Breast epithelium (tissue), 4 donors: Measurements from ENCODE around the gene TYK2. TPM values are rescaled to one million over a fixed set of nuclear protein-coding genes. Genes with fewer than 3 reads are reported as not detected.

Experiments used
- DNase-seq, 2 donors: peaks; one replicate each; pipeline ENCODE4 v3.0.0-alpha.2; 2019; ENCODE audit warnings: low spot score in 2 of 2
- H3K27ac ChIP-seq, 2 donors: fragments of 200-600 bp; sonication (generic) in 1 of 2; one replicate each; pipeline ENCODE4 v1.5.1; 2016 to 2019; ENCODE audit warnings: mild to moderate bottlenecking in 1 of 2
- H3K27me3 ChIP-seq, 2 donors: fragments of 200-600 bp; sonication (generic) in 1 of 2; one replicate each; pipeline versions ENCODE4 v1.5.1 to v1.6.0; 2017 to 2019; ENCODE audit warnings: control low read depth in 1 of 2, mild to moderate bottlenecking in 1 of 2
- H3K36me3 ChIP-seq: fragments of 200-600 bp; one replicate; pipeline ENCODE4 v1.5.1; 2019
- H3K4me1 ChIP-seq, 2 donors: fragments of 200-600 bp; sonication (generic); one replicate each; pipeline ENCODE4 v1.5.1; 2016 to 2019; ENCODE audit warnings: control low read depth in 1 of 2
- H3K4me3 ChIP-seq, 3 donors: fragments of 200-600 bp; sonication (generic); 1 replicate in 2 of 3; 2 replicates in 1 of 3; pipeline ENCODE4 v1.5.1; 2016 to 2019; ENCODE audit warnings: mild to moderate bottlenecking in 3 of 3, moderate library complexity in 2 of 3
- H3K9me3 ChIP-seq, 2 donors: fragments of 200-600 bp; sonication (generic) in 1 of 2; one replicate each; pipeline ENCODE4 v1.5.1; 2016 to 2019; ENCODE audit warnings: control low read depth in 1 of 2
- POLR2A ChIP-seq: fragments of 450-650 bp; IDR thresholded peaks from one replicate; pipeline ENCODE4 v1.6.1; 2016; ENCODE audit warnings: antibody characterized with exemption, mild to moderate bottlenecking, moderate library complexity
- POLR2AphosphoS5 ChIP-seq, 3 donors: sonication (generic); formaldehyde crosslinking; IDR thresholded peaks; one replicate each; pipeline ENCODE4 v1.6.1; 2017; ENCODE audit warnings: antibody characterized with exemption in 3 of 3
- intact Hi-C: fragments of 100-400 bp; cut with DNase I; formaldehyde crosslinking; loops from one replicate; pipeline ENCODE4 v1.15.1; 2023; ENCODE audit warnings: low total_unique reads
- total RNA-seq, 3 donors: library from RNA; depleted of rRNA; stranded (reverse); fragments of >200 nt; gene quantifications; one replicate each; pipeline ENCODE4 v1.1.0, GENCODE V29; 2016
- TF ChIP-seq, protein P1 (sequence below), 3 donors: fragments of 450-650 bp; IDR thresholded peaks; one replicate each; pipeline ENCODE4 v1.5.1; 2016 to 2017; ENCODE audit warnings: antibody characterized with exemption in 3 of 3, mild to moderate bottlenecking in 3 of 3, moderate library complexity in 3 of 3

The TYK2 gene
- total RNA-seq, 3 donors from 2014 or later: 61.6 to 109 (median 104) TPM

DNA sequence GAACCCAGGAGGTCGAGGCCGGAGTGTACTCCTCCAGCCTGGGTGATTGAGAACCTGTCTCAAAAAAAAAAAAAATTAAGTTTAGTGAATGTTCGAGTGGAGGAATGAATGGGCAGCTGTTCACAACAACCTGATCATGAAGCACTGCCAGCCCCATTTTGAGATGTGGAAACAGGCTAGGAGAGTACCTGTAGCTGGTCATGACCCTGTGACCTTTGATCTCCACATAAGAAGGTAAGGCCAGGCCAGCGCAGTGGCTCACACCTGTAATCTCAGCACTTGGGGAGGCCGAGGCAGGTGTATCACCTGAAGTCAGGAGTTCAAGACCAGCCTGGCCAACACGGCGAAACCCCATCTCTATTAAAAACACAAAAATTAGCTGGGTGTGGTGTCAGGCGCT is 54.6 kb downstream of the TYK2 start:
- no peak overlapping the region for H3K4me3 ChIP-seq
- H3K4me1 ChIP-seq: no peaks in the 10 kb centered on the region
- no peak overlapping the region for H3K27ac ChIP-seq
- TF ChIP-seq POLR2AphosphoS5 (IDR thresholded peaks at IDR 0.05) (no peak), POLR2A (no peak)
- TF ChIP-seq, protein P1, sequence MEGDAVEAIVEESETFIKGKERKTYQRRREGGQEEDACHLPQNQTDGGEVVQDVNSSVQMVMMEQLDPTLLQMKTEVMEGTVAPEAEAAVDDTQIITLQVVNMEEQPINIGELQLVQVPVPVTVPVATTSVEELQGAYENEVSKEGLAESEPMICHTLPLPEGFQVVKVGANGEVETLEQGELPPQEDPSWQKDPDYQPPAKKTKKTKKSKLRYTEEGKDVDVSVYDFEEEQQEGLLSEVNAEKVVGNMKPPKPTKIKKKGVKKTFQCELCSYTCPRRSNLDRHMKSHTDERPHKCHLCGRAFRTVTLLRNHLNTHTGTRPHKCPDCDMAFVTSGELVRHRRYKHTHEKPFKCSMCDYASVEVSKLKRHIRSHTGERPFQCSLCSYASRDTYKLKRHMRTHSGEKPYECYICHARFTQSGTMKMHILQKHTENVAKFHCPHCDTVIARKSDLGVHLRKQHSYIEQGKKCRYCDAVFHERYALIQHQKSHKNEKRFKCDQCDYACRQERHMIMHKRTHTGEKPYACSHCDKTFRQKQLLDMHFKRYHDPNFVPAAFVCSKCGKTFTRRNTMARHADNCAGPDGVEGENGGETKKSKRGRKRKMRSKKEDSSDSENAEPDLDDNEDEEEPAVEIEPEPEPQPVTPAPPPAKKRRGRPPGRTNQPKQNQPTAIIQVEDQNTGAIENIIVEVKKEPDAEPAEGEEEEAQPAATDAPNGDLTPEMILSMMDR (IDR thresholded peaks at IDR 0.05): no peak
- no peak for DNase-seq
- H3K9me3 ChIP-seq: no peaks in the 10 kb centered on the region
- peaks cover 30% of the 10 kb centered on the region for H3K36me3 ChIP-seq
- no peaks in the 10 kb centered on the region for H3K27me3 ChIP-seq
- intact Hi-C loops: loop anchor here (5.0 kb wide), 1 partner anchor 48 kb away; no protein-coding TSS in a partner anchor

- Histone ChIP-seq H3K9me3 (no peaks in the 10 kb centered on the region), H3K27me3 (no peaks in the 10 kb centered on the region), H3K27ac (no peak overlapping the region), H3K4me1 (no peaks in the 10 kb centered on the region), H3K4me3 (no peak overlapping the region), H3K36me3 (peaks cover 21% of the 10 kb centered on the region)
- DNase-seq: no peak
- intact Hi-C loops: no loop called here
- TF ChIP-seq POLR2AphosphoS5 (IDR thresholded peaks at IDR 0.05): no peak
- TF ChIP-seq, protein P1 (IDR thresholded peaks at IDR 0.05): no peak
- TF ChIP-seq POLR2A: no peak
Measured at GRCh38 chr19:10321874-10322835, 58.2 kb downstream of the TYK2 start.

DNA sequence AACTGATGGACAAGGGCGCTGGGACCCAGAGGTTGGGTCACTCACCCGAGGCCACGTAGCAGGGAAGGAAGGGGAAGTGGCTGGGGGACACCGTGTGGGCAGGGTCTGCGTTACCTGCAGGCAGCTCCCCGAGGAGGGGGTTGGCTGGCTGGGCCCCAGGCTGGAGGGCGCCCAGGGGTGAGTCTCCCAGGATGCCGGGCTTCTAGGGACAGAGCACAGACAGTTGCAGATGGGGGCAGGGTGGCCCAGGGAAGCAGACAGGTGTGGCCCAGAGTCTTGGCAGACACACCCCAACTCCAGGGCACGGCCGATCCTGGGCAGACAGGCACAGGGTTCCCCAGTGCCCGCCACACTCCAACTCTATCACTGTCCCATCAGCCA is 59.0 kb downstream of the TYK2 start:
- Histone ChIP-seq H3K36me3 (peaks cover 21% of the 10 kb centered on the region), H3K27me3 (no peaks in the 10 kb centered on the region), H3K27ac (no peak overlapping the region), H3K9me3 (no peaks in the 10 kb centered on the region), H3K4me3 (no peak overlapping the region), H3K4me1 (no peaks in the 10 kb centered on the region)
- TF ChIP-seq POLR2AphosphoS5 (IDR thresholded peaks at IDR 0.05): no peak
- intact Hi-C loops: no loop called here
- no peak for DNase-seq

- no peaks in the 10 kb centered on the region for H3K4me1 ChIP-seq
- TF ChIP-seq, protein P1 (IDR thresholded peaks at IDR 0.05): no peak
- TF ChIP-seq POLR2A (no peak), POLR2AphosphoS5 (IDR thresholded peaks at IDR 0.05) (no peak)
- intact Hi-C loops: no loop called here
- no peaks in the 10 kb centered on the region for H3K9me3 ChIP-seq
- H3K27me3 ChIP-seq: no peaks in the 10 kb centered on the region
- peaks cover 21% of the 10 kb centered on the region for H3K36me3 ChIP-seq
- no peak overlapping the region for H3K4me3 ChIP-seq
- DNase-seq: no peak
- no peak overlapping the region for H3K27ac ChIP-seq
Measured at GRCh38 chr19:10320602-10321416, 59.6 kb downstream of the TYK2 start.

GRCh38 chr19:10318807-10319682 is 61.3 kb downstream of the TYK2 start:
- intact Hi-C loops: no loop called here
- Histone ChIP-seq H3K4me1 (no peaks in the 10 kb centered on the region), H3K36me3 (peaks cover 21% of the 10 kb centered on the region), H3K9me3 (no peaks in the 10 kb centered on the region), H3K27me3 (no peaks in the 10 kb centered on the region), H3K27ac (no peak overlapping the region), H3K4me3 (no peak overlapping the region)
- no peak for DNase-seq
- TF ChIP-seq POLR2AphosphoS5 (IDR thresholded peaks at IDR 0.05): no peak
- TF ChIP-seq, protein P1 (IDR thresholded peaks at IDR 0.05): no peak
- no peak for TF ChIP-seq POLR2A
